GM21526 (cell line): ENCODE results near the gene ZBTB7C.

Experiments
- ATAC-seq: cut with Tn5 transposase; IDR thresholded peaks from one replicate; pipeline ENCODE4 v1.9.1; 2021; ENCODE audit warnings: moderate library complexity; ENCODE audit not compliant: unreplicated experiment, low FRiP score

Gene ZBTB7C

DNA sequence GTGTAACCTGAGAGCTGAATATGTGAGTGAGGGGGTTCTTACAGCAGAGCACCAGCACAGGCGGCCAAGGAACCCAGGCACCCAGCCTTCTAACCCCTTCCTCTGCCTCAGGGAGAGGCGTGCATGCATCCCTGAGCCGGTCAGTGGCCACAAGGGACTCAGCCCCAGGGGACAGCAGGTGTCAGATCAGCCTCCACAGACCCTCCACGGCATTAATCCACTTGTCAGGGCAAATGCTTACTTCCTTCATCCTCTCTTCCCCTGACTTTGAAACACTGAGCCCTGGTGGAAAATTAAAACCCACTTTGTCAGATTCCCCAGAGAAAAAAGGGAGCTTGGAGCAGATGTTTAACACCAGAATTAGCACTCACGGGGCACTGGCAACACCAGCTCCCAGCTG is 418.2 kb downstream of the ZBTB7C start:
- no peak for ATAC-seq

GRCh38 chr18:47987388-47987699 is 421.8 kb downstream of the ZBTB7C start:
- ATAC-seq: no peak

- ATAC-seq: no peak
These were observed 422.4 kb downstream of the ZBTB7C start for GRCh38 chr18:47986620-47987387.

- ATAC-seq: no peak
These were observed 423.3 kb downstream of the ZBTB7C start for GRCh38 chr18:47985866-47986265.

GRCh38 chr18:47984991-47985390 is 424.2 kb downstream of the ZBTB7C start:
- ATAC-seq: no peak

- no peak for ATAC-seq
These were observed 425.2 kb downstream of the ZBTB7C start for GRCh38 chr18:47983946-47984345.

- no peak for ATAC-seq
These were observed 426.1 kb downstream of the ZBTB7C start for GRCh38 chr18:47983055-47983454.

DNA sequence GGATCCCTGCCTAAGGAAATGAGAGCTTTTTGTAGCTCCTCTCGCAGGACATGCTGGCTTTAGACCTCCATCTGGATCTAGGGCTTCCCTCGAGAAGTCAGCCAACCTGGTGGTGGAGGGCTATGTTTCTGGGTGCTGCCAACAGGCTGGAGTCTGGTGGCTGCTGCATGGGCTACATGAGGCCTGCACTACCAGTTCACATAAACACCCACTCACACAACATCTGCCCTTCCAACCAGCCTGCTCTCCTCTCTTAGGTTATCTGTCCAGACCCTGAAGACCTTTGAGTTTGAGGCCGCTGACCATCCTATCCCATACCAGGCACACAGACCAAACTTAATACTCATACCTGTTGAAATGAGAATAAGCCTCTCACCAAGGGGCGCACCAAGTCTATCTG is 427.4 kb downstream of the ZBTB7C start:
- ATAC-seq: no peak

DNA sequence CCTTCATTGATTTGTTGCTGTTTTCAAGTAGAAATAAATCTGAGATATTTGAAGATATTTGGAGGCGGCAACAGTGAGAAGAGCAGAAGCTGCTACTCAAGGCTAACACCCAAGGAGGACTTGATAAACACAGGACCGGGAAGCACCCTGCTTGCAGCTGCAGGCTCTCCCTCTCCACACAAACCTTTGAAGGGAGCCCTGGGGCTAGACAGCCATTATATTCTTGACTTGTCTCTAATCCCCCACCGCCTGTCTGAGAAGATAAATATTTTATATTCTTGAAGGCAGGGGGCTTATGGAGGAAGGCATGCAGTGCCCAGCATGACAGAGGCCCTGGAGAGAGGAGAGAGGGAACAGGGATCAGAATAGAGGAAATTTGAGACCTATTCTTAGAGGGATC is 427.9 kb downstream of the ZBTB7C start:
- ATAC-seq: no peak

GRCh38 chr18:47979611-47980200 is 429.5 kb downstream of the ZBTB7C start:
- no peak for ATAC-seq

GRCh38 chr18:47978603-47979002 is 430.6 kb downstream of the ZBTB7C start:
- ATAC-seq: no peak

DNA sequence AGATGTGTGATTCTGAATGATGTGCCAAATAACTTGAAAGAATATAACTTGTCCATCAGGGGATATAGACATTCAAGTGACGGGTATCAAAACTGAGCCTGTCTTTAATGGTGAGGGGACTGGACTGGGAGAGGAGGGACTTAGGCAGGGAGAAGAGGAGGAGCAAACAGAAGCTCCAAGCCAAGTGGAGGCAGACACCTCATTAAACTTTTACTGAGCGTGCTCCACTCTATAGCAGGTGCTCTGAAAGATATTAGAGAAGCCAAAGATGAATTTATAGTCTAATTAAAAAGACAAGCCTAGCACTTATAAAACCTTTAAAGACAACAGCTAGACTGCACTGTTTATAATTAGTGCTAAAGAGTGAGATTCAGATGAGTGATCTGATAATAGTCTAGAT is 431.0 kb downstream of the ZBTB7C start:
- no peak for ATAC-seq
